ENCODE data around the gene GTF2H4.

Gene GTF2H4

DNA sequence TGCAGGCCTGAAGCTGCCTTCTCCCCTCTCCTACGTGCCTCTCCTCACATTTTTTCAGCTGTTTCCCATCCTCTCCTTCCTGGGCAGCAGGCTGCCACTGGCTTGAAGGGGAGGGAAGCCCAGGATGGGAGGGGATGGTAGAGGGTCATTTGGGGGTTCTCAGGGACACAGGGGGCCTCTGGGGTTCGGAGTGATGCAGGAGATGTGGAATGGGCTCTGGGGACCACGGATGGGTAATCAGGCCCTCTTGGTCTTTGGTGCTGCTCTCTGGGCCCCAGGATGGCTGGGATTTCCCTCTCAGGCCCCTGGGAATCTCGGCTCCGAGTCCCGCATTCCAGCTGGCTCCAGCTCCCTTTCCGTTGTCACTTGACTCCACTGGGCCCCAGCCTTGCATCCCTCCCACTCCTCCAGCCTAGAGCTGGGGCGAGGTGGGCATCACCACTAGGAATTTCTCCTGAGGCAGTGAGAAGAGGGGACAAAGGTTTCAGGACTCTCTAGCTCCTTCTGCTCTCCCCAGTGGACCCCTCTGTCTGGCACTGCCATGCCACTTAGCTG lies 25.7 kb upstream of the GTF2H4 start:
- DNase-seq (ENCODE audit: low spot score), result no peak

DNA sequence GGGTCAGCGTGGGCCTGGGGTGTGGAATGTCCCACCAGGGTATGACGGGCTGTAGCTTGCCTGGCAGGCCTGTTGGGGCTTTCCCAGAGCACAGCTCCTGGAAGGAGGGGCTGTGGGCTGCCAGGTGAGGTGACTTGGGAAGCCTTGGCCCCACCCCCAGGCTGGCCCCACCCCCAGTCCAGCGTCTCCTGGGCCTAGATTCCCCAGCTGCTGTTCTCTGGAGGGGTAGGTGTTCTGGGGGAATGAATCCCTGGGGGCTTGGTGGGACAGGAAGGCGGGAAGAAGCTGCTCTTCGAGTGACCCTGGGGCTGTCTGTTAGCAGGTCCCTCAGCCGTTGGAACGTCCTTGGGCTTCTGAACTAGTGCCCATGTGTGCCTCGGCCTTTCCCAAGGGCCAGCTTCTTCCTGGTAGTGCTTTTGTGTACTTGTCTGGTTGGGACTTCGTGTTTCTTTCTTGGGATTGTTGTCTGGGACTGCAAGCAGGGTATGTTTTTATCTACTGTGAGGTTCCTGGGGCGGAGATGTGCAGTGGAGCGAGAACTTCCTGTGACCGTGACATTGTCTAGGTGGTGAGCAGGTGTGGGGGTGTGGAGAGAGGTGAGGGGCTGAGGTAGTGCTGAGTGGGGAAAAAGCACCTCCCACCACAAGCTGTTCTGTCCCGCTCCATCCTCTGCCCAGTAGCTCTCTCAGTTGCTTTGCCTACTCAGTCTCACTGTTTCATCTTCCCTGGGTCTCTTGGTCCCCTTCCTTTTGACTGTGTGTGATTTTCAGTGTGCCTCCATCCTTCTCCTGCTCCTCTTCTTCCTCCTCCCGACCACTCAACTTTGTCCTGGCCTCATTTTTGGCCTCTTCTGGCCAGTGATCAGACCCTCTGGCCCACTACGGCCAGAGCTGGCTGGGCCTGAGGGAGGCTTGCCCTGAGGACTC lies 25.0 kb upstream of the GTF2H4 start:
- peak; percentile 31 for DNase-seq (ENCODE audit: low spot score)

DNA sequence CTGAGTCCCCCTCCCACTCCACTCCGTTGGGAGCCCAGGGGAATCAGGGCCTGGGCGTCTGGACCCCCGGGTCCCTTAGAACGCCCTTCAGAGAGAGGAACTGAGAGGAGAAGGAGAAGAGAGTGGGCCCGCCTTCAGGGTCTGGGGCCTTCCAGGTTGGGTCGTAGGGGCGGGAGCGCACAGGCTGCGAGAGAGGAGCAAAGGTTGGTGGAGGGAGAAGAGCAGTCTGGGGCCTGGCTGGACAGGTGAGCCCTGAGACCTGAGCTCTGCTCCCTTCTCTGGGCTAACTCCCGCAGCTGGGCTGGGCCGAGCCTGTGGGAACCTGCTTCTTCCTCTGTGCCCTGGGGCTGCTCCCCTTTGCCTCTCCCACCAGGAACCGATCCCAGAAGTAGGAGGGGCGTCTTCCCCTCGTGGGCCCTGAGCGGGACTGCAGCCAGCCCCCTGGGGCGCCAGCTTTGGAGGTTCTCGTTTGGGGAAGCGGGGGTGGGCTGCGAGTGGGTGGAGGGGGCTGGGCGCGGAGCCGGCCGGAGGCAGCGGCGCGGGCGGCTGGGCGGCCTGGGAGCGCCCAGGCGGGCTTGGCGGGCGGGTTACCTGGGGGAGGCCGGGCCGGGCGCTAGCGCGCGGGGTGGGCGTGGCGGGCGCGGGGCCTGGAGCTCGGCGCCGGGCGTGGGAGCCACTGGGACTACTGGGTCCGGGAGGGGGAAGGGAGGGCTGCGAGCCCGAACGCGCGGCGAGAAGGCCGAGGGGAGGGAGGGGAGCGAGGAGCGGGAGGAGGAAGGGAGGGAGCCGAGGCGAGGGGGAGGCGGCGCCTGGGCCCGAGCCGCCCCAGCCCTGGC lies 24.1 kb upstream of the GTF2H4 start, which contains the start of gene DDR1:
TSS of gene DDR1 (plus strand) at position 835 of the 836 bp plus-strand sequence. CDS start 4,211 bp downstream, outside the sequence.
- peak; percentile 24 for DNase-seq (ENCODE audit: low spot score)

DNA sequence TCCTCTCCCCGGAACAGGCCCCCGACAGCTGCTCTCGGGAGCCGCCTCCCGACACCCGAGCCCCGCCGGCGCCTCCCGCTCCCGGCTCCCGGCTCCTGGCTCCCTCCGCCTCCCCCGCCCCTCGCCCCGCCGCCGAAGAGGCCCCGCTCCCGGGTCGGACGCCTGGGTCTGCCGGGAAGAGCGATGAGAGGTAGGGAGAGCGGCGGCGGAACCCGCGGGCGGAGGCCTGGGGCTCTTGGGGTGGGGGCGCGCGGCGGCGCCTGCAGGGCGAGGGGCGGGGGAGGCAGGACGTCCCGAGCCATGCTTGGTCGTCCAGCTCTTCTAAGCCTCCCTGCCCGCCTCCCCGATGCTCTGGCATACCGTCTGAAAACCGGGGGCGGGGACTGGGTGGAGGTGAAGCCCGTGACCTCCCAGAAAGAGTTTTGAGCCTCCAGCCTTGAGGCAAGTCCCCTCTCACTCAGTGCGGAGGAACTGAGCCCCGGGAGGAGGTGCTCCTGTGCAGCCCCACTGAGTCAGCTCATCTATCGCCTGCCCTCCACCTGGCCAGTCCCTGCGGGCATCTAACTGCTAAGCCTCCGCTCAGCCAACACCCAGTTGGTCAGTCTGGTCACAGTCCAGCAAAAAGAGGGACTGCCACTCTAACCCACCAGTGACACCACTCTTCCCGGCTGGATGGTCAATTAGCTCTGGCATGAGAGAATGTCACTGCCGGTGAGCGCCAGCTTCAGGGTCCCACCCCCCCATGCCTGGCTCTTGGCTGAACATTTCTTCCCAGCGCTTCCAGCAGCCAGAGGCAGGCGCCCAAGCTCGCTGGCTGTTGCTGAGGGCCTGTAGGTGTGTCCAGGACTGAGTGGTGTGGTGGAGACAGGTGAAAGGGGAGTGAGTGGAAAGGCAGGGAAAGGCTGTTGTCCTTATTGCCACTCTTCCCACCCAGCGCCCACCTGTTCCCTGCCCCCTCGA lies 23.2 kb upstream of the GTF2H4 start:
- no peak for DNase-seq (ENCODE audit: low spot score)

DNA sequence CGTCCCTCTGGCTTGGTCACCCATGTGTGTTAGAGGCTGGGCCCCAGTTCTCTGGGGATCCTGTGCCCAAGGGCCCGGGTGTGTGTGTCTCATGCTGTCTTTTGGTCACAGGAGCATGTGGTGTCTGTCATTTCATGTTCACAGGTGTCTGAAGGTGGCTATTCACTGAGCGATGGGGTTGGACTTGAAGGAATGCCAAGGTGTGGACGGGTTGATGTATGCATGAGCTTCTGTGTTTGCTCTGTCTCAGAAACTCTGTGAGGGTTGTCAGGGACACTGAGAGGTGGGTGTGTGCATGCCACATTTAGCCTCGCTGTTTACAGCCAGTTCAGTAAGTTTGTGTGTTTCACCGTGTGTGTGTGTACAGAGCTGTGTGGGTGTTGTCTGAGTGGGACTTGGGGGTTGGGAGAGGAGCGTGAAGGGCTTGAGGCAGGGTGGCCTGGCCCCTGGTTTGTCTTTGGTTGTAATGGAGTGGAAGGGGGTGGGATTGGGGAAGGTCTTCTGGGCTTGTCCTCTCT lies 22.5 kb upstream of the GTF2H4 start:
- DNase-seq (ENCODE audit: low spot score), result no peak

DNA sequence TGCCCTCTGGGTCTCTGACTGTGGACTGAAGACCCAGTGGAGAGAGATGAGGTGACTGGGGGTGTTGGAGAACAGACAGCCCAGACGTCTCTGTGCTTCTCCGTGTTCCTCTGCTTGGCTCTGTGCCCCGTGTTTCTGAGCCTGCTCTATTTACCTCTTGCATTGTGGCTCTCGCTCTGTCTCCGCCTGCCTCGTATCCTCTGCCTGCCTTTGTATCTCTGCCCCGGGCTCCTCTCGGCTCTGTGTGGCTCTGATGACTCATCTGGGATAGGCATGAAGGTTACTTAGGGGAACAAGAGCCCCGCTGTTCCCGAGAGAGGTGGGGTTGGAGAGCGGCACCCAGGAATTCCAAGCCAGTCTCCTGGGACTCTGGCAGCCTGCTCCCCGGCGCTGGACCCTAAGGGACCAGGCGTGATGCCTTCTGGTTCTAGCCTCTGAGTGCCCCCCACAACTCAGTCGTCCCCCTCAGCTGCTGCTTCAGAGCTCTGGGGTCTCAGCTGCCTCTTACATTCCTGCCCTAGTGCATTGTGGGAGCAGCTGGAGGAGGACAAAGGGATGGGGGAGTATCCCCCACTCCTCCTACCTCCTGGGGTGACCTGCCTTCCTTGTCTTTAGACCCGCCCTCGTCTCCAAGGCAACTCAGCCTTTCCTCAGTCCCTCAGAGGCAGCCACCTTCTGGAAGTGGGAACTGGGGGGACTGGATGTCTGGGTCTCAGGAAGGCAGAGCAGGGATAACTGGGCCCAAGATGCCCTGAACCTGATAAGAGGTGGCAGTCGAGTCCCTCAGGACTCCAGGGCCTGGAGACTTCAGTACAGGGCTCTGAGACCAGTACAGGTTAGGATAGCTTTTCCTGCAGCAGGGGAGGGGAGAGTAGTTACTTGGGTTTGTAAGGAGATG lies 21.8 kb upstream of the GTF2H4 start:
- DNase-seq (ENCODE audit: low spot score), result peak; percentile 64

DNA sequence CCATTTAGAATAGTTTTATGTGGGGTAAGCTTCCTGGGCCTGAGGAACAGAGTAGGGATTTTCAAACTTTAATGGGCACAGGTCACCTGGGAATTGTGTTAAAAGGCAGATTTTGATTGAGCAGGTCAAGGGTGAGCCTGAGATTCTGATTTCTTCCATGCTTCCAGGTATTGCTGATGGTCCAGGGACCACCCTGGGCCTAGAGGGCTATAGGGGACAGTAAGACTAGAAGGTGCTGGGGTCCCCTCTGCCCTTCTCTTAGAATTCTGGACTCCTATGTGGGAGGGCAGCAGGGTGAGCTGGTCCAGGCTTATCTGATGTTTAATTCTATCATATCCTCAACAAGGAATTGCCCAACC lies 21.1 kb upstream of the GTF2H4 start:
- no peak for DNase-seq (ENCODE audit: low spot score)

DNA sequence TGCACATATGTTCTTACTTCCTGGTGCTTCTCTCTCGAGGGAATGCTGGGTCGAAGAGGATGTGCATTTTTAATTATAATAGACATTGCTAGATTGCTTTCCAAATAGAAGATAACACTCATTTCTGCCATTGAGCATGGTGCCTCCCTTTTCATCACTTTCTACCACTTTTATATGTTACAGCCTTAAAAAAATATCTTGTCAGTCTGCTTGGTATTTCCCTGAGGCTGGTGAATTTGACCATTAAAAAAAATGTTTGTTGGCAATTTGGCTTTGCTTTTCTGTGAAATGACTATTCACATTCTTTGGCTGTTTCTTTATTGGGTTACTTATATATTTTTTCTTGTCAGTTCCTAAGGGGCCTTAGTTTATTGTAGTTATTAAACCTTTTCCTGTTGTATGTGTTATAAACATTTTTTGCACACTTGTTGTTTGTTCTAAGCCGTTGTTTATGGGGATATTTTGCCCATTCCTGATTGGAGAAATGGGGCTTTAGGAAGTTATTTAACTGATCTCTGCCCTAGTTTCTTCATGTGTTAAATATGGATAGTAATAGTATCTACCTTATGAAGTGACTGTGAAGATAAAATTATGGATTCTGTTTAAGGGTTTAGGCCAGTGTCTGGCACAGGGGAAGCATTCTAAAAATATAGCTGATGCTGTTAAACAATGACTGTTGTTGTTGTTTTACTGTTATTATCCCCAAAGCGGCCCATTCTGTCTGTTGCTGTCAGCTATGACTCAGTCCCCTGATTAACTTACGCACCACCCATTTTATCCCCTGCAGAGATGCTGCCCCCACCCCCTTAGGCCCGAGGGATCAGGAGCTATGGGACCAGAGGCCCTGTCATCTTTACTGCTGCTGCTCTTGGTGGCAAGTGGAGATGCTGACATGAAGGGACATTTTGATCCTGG lies 19.8 kb upstream of the GTF2H4 start:
- no peak for DNase-seq (ENCODE audit: low spot score)

DNA sequence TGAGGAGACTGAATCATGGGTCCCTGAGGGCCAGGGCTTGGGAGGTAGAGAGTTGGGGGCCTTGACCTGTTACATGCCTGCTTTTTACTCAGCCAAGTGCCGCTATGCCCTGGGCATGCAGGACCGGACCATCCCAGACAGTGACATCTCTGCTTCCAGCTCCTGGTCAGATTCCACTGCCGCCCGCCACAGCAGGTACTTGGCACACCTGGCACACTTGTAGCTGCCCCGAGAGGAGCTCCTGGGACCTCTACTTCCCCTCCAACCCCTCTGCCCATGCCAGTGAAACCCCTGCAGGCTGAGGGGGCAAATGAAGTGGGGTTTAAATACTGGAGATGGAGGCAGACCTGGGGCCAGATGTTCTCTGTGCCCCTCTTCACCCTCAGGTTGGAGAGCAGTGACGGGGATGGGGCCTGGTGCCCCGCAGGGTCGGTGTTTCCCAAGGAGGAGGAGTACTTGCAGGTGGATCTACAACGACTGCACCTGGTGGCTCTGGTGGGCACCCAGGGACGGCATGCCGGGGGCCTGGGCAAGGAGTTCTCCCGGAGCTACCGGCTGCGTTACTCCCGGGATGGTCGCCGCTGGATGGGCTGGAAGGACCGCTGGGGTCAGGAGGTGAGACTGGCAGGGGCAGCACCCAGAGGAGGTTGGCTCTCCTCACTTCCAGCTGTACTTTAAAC lies 19.1 kb upstream of the GTF2H4 start:
- DNase-seq (ENCODE audit: low spot score), result no peak

DNA sequence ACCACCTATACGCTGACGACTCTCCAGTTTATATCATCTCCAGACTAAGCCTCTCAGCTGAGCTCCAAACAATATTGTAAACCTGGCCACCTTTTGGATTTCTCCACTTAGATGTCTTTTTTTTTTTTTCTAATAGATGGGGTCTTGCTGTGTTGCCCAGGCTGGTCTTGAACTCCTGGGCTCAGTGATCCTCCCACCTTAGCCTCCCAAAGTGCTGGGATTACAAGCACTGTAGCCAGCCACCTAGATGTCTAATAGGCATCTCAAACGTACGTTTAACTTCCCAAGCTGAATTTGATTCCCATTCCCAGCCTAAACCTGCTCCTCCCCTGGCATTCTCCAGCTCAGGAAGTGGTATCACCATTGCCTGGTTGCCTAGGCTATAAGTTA lies 18.5 kb upstream of the GTF2H4 start:
- DNase-seq (ENCODE audit: low spot score), result no peak

DNA sequence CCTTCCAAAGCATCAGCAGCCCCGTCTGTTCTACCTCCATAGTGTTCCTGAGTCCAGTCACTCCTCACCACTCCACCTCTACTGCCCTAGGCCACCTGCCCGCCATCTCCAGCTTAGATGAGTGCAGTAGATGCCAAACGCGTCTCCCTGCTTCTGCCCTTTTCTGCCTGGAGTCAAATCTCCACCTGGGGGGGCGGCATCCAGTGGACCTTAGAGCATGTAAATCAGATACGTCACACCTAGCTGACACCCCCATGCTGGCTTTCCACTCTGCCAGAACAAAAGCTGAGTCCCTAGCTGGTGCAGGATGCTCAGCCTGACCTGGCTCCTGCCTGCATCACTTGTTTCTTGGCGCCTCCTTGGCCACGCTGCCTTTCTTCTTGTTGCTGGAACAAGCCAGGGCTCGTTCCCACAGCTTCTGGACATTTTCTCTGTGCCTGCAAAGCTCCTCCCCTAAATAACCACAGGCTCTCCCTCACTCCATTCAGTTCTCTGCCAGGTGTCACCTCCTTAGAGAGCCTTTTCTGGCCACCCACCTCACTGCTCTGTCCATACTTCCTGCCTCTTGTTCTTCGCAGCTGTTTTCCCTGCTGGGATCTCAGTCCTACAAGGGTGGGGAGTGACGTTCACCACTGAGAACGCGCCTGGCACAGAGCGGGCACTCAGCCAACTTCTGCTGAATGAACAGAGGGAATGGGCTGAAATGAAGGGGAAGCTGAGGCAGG lies 17.9 kb upstream of the GTF2H4 start:
- DNase-seq (ENCODE audit: low spot score), result no peak

DNA sequence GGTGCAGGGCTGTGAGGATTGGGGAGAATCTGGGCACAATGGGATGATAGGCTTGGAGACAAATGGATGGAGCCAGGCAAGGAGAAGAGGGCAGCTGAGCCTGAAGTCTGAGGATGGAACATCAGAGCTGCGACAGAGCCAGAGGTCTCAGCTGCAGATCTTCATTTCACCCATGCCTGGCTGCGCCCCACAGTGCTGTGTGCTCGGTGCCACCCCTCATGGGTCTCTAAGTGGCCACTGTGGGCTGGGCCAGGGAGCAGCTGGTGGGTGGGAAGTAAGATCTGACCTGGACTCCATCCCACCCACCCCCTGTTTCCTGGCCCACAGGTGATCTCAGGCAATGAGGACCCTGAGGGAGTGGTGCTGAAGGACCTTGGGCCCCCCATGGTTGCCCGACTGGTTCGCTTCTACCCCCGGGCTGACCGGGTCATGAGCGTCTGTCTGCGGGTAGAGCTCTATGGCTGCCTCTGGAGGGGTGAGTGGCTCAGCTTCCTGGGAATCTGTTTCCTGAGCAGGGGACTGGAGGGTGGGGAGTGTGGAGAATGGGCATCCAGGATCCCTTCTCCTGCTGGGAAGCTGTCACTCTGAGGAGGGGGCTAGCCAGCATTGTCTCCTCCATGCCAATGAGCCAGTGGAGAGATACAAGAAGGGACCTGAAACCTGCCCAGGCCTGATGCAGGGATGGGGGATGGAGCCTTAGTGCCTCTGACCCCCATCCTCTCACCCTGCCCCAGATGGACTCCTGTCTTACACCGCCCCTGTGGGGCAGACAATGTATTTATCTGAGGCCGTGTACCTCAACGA lies 17.2 kb upstream of the GTF2H4 start:
- no peak for DNase-seq (ENCODE audit: low spot score)

DNA sequence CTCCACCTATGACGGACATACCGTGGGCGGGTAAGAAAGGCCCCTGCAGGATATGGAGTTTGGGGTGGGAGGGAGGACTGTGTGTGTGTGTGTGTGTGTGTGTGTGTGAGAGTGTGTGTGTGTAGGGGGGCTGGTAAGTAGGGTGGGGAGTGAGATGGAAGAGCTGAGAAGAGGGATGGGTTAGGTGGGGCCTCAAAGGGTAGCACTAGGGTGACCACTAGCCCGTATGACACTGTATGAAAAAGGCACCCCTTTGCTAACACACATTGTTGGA lies 16.6 kb upstream of the GTF2H4 start:
- no peak for DNase-seq (ENCODE audit: low spot score)

DNA sequence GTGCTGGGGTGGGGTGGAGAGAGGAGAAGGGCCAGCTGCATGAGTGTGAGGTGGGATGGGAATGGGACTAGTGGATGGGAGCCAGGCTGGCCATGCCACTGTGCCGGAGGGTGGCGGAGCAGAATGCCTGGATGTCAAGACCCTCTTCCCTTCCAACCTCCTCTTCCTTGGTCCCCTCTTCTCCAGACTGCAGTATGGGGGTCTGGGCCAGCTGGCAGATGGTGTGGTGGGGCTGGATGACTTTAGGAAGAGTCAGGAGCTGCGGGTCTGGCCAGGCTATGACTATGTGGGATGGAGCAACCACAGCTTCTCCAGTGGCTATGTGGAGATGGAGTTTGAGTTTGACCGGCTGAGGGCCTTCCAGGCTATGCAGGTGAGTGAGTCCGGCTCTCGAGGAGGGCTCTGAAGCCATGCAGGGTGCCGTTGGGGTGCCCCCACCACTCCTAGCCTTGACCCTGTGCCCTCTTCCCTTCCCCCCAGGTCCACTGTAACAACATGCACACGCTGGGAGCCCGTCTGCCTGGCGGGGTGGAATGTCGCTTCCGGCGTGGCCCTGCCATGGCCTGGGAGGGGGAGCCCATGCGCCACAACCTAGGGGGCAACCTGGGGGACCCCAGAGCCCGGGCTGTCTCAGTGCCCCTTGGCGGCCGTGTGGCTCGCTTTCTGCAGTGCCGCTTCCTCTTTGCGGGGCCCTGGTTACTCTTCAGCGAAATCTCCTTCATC lies 16.0 kb upstream of the GTF2H4 start:
- no peak for DNase-seq (ENCODE audit: low spot score)

DNA sequence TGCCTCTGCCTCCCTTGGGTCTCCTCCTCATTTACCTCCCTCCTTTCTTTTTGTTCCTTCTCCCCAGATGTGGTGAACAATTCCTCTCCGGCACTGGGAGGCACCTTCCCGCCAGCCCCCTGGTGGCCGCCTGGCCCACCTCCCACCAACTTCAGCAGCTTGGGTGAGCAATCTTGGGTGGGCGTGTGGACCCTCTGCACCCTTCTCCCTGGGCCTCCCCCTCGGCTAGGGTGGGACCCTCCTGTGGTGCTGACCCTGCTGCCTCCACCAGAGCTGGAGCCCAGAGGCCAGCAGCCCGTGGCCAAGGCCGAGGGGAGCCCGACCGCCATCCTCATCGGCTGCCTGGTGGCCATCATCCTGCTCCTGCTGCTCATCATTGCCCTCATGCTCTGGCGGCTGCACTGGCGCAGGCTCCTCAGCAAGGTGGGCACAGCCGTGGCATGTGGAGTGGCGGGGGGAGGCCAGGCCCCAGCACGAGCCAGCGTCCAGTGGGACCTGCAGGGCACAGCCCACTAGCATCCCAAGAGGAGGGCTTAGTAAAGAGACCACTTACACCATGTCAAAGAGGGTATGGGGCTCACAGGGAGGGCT lies 14.9 kb upstream of the GTF2H4 start:
- DNase-seq (ENCODE audit: low spot score), result no peak

DNA sequence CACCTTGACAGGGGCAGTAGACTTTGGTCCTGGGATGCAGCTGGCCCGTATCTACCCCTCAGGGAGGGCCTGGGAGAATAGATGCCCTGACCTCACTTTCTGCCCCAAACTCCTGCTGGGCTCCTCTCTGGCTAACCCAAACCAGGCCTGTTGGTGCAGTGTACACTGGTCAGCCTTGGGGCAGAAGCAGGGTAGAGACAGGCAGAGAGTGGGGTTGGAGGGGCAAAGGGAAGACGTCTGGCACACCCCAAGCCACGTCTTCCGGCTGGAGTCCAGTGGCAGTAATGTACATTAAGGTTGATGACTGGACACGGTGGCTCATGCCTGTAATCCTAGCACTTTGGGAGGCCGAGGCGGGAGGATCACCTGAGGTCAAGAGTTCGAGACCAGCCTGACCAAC lies 14.3 kb upstream of the GTF2H4 start:
- DNase-seq (ENCODE audit: low spot score), result no peak

All from SK-N-DZ (cell line).